ENCODE data around the gene TMEM109.

- TF ChIP-seq CTCF (IDR thresholded peaks at IDR 0.05) (no peak), POLR2AphosphoS5 (IDR thresholded peaks at IDR 0.05; ENCODE audit: insufficient read depth in 1 of 2, low read depth in 1 of 2) (no peak), POLR2A (IDR thresholded peaks at IDR 0.05) (no peak)
These were observed 16.4 kb downstream of the TMEM109 start for GRCh38 chr11:60930394-60930793.
